Mucosa of gallbladder (tissue), 1 donor: ENCODE data around the gene LGMN. TPM values are rescaled to one million over a fixed set of nuclear protein-coding genes. Genes with fewer than 3 reads are reported as not detected.
"Not testable (repeated sequence)": the region's sequence is repeated elsewhere in the genome, so short reads cannot be mapped to it uniquely, and the experiment has no call there.

Experiments
- DNase-seq: peaks from one replicate; pipeline ENCODE4 v3.0.0-alpha.2; 2020; ENCODE audit warnings: low spot score
- total RNA-seq: library from RNA; stranded (reverse); gene quantifications from one replicate; pipeline ENCODE4 v1.2.1, GENCODE V29; 2021
- donor health status: DM: no; HTN: no; CAD: no.

The LGMN gene
- 158 TPM for total RNA-seq

- DNase-seq, result peak; percentile 95
These were observed at the start of gene LGMN for GRCh38 chr14:92748259-92749016. Gene LGMN, minus strand, starts transcription at chr14:92748627. Its CDS starts 15,841 bp downstream, at chr14:92732786.

- no peak for DNase-seq
These were observed 46.5 kb upstream of the LGMN start for GRCh38 chr14:92794961-92795360.

- no peak for DNase-seq
These were observed 46.1 kb upstream of the LGMN start for GRCh38 chr14:92794547-92794941.

- DNase-seq, result peak; percentile 98
These were observed 45.5 kb upstream of the LGMN start, which contains the start of gene GOLGA5 for GRCh38 chr14:92793709-92794546. Gene GOLGA5, plus strand, starts transcription at chr14:92794305. Its CDS starts 3,133 bp downstream, at chr14:92797438.

GRCh38 chr14:92792885-92793284 is 44.5 kb upstream of the LGMN start:
- no peak for DNase-seq

- no peak for DNase-seq
These were observed 41.1 kb upstream of the LGMN start for GRCh38 chr14:92789457-92790089.

- DNase-seq, result no peak
These were observed 39.1 kb upstream of the LGMN start for GRCh38 chr14:92787554-92787953.

GRCh38 chr14:92786427-92786756 is 38.0 kb upstream of the LGMN start:
- no peak for DNase-seq

GRCh38 chr14:92785667-92786426 is 37.4 kb upstream of the LGMN start:
- DNase-seq, result peak; percentile 36

- peak; percentile 68 for DNase-seq
These were observed 35.5 kb upstream of the LGMN start for GRCh38 chr14:92783813-92784431.

GRCh38 chr14:92781350-92781749 is 32.9 kb upstream of the LGMN start:
- DNase-seq, result no peak

- no peak for DNase-seq
These were observed 32.2 kb upstream of the LGMN start for GRCh38 chr14:92780444-92781232.

- DNase-seq, result not testable (repeated sequence)
These were observed 30.6 kb upstream of the LGMN start for GRCh38 chr14:92778868-92779565.

GRCh38 chr14:92775292-92775691 is 26.9 kb upstream of the LGMN start:
- not testable (repeated sequence) for DNase-seq

GRCh38 chr14:92774572-92774971 is 26.1 kb upstream of the LGMN start:
- no peak for DNase-seq

- no peak for DNase-seq
These were observed 22.1 kb upstream of the LGMN start for GRCh38 chr14:92770484-92770883.

- DNase-seq, result no peak
These were observed 20.4 kb upstream of the LGMN start for GRCh38 chr14:92768795-92769194.

- DNase-seq, result peak; percentile 25
These were observed 19.8 kb upstream of the LGMN start for GRCh38 chr14:92768236-92768635.
